ENCODE data around the gene WNK2. TPM values are rescaled to one million over a fixed set of nuclear protein-coding genes. Genes with fewer than 3 reads are reported as not detected.
A peak's percentile ranks its signal among the peaks of the same experiment; 100 is the strongest.

Gene WNK2
- total RNA-seq, 1 donor from 2014 or later = 336 TPM

DNA sequence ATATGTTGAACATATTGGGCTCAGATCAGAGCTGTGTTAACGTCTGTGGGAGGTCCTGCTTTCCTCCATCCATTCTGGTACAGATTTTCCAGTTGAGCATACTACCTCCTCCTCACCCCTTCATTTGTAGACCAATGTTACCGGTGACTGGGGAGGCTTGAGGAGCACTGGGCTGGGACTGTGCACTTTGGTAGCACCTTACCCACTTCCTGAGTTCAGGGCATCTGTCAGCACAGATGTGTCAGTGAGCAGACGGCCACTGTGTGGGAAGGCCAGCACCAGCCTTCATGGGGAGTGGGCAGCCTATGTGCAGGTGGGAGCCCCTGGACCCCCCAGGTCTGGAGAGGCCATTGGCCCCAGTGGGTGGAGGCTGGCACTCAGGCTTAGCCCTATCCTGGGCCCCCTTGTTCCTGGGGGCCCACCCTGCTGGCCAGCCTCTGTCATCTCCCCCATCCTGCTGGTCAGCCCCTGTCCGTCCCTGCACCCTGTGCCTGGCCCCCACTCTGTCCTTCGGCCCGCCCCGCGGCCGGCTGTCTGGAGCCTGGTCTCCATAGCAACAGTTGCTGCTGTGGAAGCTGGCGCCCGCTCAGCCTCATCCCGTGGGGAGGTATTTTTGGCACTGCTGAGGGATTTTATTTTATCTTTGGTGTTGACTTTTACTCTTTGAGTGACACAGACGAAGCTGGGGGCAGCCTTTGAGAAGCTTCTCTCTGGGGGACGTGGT is 21.3 kb downstream of the WNK2 start:
- peaks cover 27% of the 10 kb centered on the region for H3K27me3 Mint-ChIP-seq (ENCODE audit: unreplicated experiment)
- H3K4me3 Mint-ChIP-seq (ENCODE audit: unreplicated experiment) = peak overlapping the region; percentile 83
- H3K27ac Mint-ChIP-seq (ENCODE audit: unreplicated experiment) = peak overlapping the region; percentile 94
- TF ChIP-seq CTCF (IDR thresholded peaks at IDR 0.05; ENCODE audit: partially characterized antibody, unreplicated experiment) = no peak
- peaks cover 82% of the 10 kb centered on the region for H3K4me1 Mint-ChIP-seq (ENCODE audit: low read depth, unreplicated experiment)
- no peaks in the 10 kb centered on the region for H3K36me3 Mint-ChIP-seq (ENCODE audit: unreplicated experiment)
- peaks cover 31% of the 10 kb centered on the region for H3K9me3 Mint-ChIP-seq (ENCODE audit: unreplicated experiment)
- DNase-seq = peak; percentile 63

GRCh38 chr9:93205896-93206575 is 22.1 kb downstream of the WNK2 start:
- peaks cover 25% of the 10 kb centered on the region for H3K9me3 Mint-ChIP-seq (ENCODE audit: unreplicated experiment)
- TF ChIP-seq CTCF (IDR thresholded peaks at IDR 0.05; ENCODE audit: partially characterized antibody, unreplicated experiment) = no peak
- no peaks in the 10 kb centered on the region for H3K36me3 Mint-ChIP-seq (ENCODE audit: unreplicated experiment)
- H3K27me3 Mint-ChIP-seq (ENCODE audit: unreplicated experiment) = peaks cover 21% of the 10 kb centered on the region
- DNase-seq = no peak
- peak overlapping the region; percentile 92 for H3K27ac Mint-ChIP-seq (ENCODE audit: unreplicated experiment)
- peaks cover 75% of the 10 kb centered on the region for H3K4me1 Mint-ChIP-seq (ENCODE audit: low read depth, unreplicated experiment)
- peak overlapping the region; percentile 83 for H3K4me3 Mint-ChIP-seq (ENCODE audit: unreplicated experiment)

- peak overlapping the region; percentile 57 for H3K4me3 Mint-ChIP-seq (ENCODE audit: unreplicated experiment)
- peak overlapping the region; percentile 78 for H3K27ac Mint-ChIP-seq (ENCODE audit: unreplicated experiment)
- H3K27me3 Mint-ChIP-seq (ENCODE audit: unreplicated experiment) = peaks cover 16% of the 10 kb centered on the region
- no peak for TF ChIP-seq CTCF (IDR thresholded peaks at IDR 0.05; ENCODE audit: partially characterized antibody, unreplicated experiment)
- H3K4me1 Mint-ChIP-seq (ENCODE audit: low read depth, unreplicated experiment) = peaks cover 69% of the 10 kb centered on the region
- peak; percentile 16 for DNase-seq
- H3K36me3 Mint-ChIP-seq (ENCODE audit: unreplicated experiment) = no peaks in the 10 kb centered on the region
- peaks cover 19% of the 10 kb centered on the region for H3K9me3 Mint-ChIP-seq (ENCODE audit: unreplicated experiment)
Observed at GRCh38 chr9:93206576-93207155, 22.7 kb downstream of the WNK2 start.

- H3K27me3 Mint-ChIP-seq (ENCODE audit: unreplicated experiment) = peaks cover 16% of the 10 kb centered on the region
- H3K4me3 Mint-ChIP-seq (ENCODE audit: unreplicated experiment) = peak overlapping the region; percentile 57
- peaks cover 63% of the 10 kb centered on the region for H3K4me1 Mint-ChIP-seq (ENCODE audit: low read depth, unreplicated experiment)
- TF ChIP-seq CTCF (IDR thresholded peaks at IDR 0.05; ENCODE audit: partially characterized antibody, unreplicated experiment) = no peak
- H3K36me3 Mint-ChIP-seq (ENCODE audit: unreplicated experiment) = no peaks in the 10 kb centered on the region
- peaks cover 19% of the 10 kb centered on the region for H3K9me3 Mint-ChIP-seq (ENCODE audit: unreplicated experiment)
- DNase-seq = no peak
- H3K27ac Mint-ChIP-seq (ENCODE audit: unreplicated experiment) = peak overlapping the region; percentile 78
Observed at GRCh38 chr9:93207326-93207814, 23.4 kb downstream of the WNK2 start.
